Right ventricle myocardium superior (tissue), 1 donor: ENCODE results near the gene IARS1. TPM values are rescaled to one million over a fixed set of nuclear protein-coding genes. Genes with fewer than 3 reads are reported as not detected.
A peak's percentile ranks its signal among the peaks of the same experiment; 100 is the strongest.

Experiments used
- ATAC-seq: fragments of 200-7000 bp; cut with Tn5 transposase; one replicate; pipeline ENCODE4 v1.9.1; 2020; ENCODE audit warnings: mild to moderate bottlenecking; ENCODE audit not compliant: poor library complexity
- DNase-seq: peaks from one replicate; pipeline ENCODE4 v3.0.0-alpha.2; 2020
- intact Hi-C: fragments of 100-400 bp; cut with DNase I; formaldehyde crosslinking; loops from one replicate; pipeline ENCODE4 v1.11.2; 2022
- long read RNA-seq: library from polyadenylated mRNA; unstranded; transcript quantifications from one replicate; pipeline ENCODE4 v2.0.0, GENCODE V29; 2021
- total RNA-seq: library from RNA; stranded (reverse); fragmentation: NEBNext Ultra II Directional; extraction: Animal tissue kit (Norgen Biotek cat#: 25700); gene quantifications from one replicate; pipeline ENCODE4 v1.2.1, GENCODE V29; 2021
- donor health status: DM: no; HTN: yes; CAD: no; lungs with severe emphysema.

IARS1 gene
- total RNA-seq: 56.3 TPM
- long read RNA-seq, full-length matches to known transcripts: 14 of 123 reads
- long read RNA-seq, partial matches to known transcripts: 98 of 123 reads
- long read RNA-seq, other reads (novel, unspliced or antisense): 11 of 123 reads

- ATAC-seq: peak; percentile 100
Observed at GRCh38 chr9:92293452-92294296, at the start of gene IARS1. IARS1 (minus strand) TSS chr9:92293697; CDS start chr9:92289419, 4,278 bp downstream.

GRCh38 chr9:92342825-92343488 is 49.5 kb upstream of the IARS1 start:
- ATAC-seq (no peak), DNase-seq (no peak)
- intact Hi-C loops: loop anchor here (2.0 to 10.0 kb wide), 3 partner anchors 62 to 292 kb away; partner anchors contain the start of gene OGN

More at GRCh38 chr9:92293452-92294296, at the start of gene IARS1:
- intact Hi-C loops: no loop called here
- DNase-seq: peak; percentile 99

DNA sequence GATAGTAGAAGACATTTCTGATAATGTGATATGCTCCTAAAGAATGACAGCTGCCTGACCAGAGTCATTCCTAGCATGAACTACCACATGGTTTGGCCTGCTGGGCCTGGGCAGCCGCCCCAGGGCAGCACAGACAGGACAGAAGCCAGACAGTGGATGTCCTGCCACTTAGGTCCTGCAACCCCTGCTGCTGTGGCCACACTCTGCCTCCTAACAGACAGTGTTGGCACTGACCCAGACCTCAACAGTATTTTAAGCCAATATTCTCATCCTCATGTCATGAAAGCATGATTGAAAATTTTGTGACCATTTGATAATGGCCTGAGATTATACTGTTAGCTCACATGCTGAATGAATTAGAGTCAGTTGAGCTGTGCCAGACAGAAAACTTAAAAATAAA is 48.1 kb upstream of the IARS1 start:
- intact Hi-C loops: loop anchor here (10.0 kb wide), 2 partner anchors 63 to 93 kb away; partner anchors contain the start of gene OGN
- no peak for ATAC-seq
- DNase-seq: no peak

DNA sequence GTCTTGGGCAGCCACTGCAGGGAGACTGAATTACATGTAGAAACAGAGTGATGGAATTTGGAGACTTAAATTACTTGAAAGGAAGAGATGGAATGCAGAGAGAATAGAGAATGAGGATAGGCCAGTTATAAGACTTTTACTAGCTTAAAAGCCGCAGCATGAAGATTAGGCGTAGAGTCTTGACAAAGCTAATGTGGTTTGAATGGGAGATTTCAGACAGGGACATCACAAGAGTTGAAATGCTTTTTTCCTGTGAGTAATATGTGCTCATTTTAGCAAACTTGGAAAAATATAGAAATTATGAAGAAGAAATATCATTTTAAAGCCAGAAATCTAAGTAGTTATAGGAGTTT is 39.8 kb upstream of the IARS1 start:
- DNase-seq: no peak
- peak; percentile 37 for ATAC-seq
- intact Hi-C loops: no loop called here

- ATAC-seq (peak; percentile 89), DNase-seq (peak; percentile 58)
- intact Hi-C loops: no loop called here
Observed at GRCh38 chr9:92332577-92333281, 39.2 kb upstream of the IARS1 start.

DNA sequence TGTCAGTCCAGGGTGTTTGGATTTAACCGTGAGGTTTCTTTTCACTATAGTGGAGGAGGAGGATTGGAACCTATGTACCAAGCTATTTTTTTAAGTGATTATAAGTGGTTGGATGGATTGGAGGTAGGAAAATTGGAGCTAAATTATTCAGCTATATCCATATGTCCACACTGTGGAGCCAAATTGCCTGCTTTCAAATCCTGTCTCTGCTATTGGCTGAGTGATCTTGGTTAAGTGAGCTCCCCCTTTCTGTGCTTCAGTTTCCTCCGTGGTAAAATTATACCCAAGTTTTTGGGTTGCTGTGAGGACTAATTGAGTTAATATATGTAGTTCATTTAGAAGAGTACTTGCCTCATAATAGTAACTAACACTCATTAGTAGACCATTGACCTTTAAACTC is 34.7 kb upstream of the IARS1 start:
- intact Hi-C loops: no loop called here
- ATAC-seq (no peak), DNase-seq (no peak)

- intact Hi-C loops: no loop called here
- DNase-seq: no peak
- ATAC-seq: no peak
Observed at GRCh38 chr9:92327283-92327850, 33.9 kb upstream of the IARS1 start.

DNA sequence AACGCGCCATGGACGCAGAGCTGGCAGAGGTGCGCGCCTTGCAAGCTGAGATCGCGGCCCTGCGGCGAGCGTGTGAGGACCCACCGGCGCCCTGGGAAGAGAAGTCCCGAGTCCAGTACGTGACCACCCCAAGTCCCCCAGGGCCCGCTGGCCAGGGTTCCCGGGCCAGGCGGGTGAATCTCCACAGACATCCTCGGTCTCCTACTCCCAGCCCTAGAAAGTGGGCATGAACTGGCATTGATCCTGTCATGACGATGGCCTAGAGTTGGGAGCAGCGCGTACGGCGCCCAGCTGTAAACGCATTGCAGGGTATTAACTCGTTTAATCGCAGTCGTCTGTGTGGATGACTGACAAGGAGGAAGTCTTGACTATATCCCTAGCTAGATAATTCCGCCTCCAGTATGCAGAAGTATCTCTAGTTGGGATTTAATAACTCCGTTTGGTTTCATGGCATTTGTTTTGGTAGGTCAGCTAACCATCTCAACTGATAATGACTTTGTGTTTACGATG is 32.5 kb upstream of the IARS1 start:
- DNase-seq: no peak
- intact Hi-C loops: no loop called here
- peak; percentile 1 for ATAC-seq

- peak; percentile 89 for DNase-seq
- peak; percentile 99 for ATAC-seq
Observed at GRCh38 chr9:92325269-92325990, 31.9 kb upstream of the IARS1 start, which contains the start of the genes CENPP and NOL8. CENPP (plus strand) TSS chr9:92325953. NOL8 (minus strand) TSS chr9:92325350; CDS start chr9:92324161, 1,189 bp downstream.

GRCh38 chr9:92324889-92325268 is 31.4 kb upstream of the IARS1 start:
- ATAC-seq (peak; percentile 52), DNase-seq (peak; percentile 71)
- intact Hi-C loops: no loop called here

More at GRCh38 chr9:92325269-92325990, 31.9 kb upstream of the IARS1 start, which contains the start of the genes CENPP and NOL8:
- intact Hi-C loops: no loop called here

- DNase-seq (no peak), ATAC-seq (no peak)
- intact Hi-C loops: no loop called here
Observed at GRCh38 chr9:92324431-92324830, 30.9 kb upstream of the IARS1 start.

DNA sequence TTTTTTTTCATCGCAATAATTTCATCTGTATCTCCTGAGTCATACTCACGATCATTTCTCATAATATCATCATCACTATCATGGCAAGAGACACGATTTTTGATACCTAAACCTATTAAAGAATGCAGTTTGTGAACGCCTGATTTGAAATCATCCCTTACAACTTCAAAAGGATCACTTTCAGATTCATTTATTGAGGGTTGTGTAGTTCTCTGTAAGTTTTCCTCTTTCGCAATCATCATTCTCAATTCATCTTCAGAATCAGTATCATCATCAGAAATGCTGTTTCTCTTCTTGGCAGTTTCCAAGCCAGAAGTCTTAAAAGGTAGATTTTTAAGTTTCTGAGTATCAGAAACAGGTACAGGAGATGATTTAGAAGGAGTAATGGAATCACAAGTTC is 22.0 kb upstream of the IARS1 start:
- intact Hi-C loops: no loop called here
- no peak for DNase-seq
- ATAC-seq: no peak

DNA sequence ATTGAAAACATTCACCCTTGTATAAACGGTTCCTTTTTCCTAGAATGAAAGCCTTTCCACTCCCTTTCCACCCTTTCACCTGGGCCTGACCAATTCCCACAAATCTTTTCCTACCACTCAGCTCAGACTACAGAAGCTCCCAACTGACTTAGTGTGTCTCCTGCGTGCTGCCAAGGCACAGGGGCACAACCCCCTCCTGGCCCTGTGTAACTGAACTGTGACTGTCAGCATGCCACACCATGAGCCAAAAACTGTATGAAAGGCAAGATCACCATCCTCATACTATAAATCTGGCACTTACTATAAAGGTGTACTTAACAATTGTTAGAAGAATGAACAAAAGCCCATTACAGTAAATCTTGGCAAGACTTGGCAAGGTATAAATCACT is 20.1 kb upstream of the IARS1 start:
- intact Hi-C loops: no loop called here
- no peak for DNase-seq
- ATAC-seq: peak; percentile 80

DNA sequence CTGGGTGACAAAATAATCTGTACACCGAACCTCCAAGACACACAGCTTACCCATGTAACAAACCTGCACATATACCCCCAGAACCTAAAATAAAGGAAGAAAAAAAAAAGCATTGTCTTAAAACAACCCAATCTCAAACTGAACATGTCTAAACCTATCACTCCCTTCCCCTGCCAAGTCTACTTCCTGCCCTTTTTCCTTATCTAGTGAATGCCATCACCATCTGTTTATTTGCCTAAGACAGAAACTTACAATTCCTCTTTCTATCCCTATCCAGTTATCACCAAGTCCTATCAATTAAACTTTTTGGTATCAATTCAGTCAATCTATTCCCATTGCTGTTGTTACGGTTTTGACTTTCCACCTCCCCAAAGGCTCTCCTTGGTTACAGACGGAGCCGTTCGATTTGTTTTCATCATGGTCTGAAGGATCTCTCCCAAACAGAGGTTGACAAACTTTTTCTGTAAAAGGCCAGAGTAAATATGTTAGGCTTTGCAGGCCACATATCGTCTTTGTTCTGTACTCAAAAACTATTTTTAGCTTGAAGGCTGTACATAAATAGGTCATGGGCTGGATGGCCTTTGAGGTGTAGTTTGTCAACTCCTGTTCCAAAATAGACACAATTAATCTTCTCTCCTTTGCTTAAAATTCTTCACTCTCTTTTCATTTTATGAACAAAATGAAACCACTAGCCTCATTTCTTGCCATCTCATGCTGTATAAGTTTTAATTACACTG is 19.6 kb upstream of the IARS1 start:
- intact Hi-C loops: no loop called here
- no peak for DNase-seq
- ATAC-seq: peak; percentile 80

DNA sequence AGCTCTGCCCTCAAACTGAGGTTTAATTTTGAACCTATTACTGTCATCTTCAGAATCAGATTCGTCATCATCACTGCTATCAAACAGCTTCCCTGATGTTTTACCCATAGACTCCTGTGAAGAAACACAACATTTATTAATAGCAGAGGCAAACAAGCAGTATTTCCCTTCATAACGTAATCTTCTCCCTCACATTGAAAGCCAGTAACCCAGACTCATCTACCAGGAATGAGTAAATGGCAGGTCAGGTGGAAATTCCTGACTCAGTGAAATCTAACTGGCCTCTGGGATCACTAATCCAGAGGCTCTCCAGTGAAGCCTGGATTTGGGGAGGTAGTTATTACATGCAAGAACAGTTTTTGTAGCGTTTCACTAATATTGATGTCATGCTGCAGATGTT is 17.1 kb upstream of the IARS1 start:
- ATAC-seq: no peak
- intact Hi-C loops: no loop called here
- DNase-seq: no peak

DNA sequence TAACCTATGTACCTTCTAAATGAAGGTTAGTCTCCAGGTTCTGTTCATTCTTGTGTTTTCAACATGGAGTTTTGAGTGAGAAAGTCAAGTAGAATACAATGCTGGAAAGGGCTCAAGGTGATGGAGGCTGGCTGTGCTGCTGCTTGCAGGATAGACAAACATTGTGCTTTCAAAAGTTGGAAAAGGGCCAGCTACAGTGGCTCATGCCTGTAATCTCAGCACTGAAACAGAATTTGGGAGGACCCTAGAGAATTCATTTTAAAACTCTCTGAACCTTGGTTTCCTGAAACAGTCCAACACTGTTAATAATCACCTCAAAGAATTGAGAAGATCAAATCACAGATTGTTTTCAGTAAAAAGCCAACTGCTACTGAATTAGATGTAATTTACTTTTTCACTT is 15.4 kb upstream of the IARS1 start:
- DNase-seq: no peak
- intact Hi-C loops: no loop called here
- ATAC-seq: no peak

- no peak for ATAC-seq
- DNase-seq: no peak
- intact Hi-C loops: no loop called here
Observed at GRCh38 chr9:92300936-92301335, 7.4 kb upstream of the IARS1 start.
